Gastroesophageal sphincter (tissue), 4 donors: ENCODE data around the gene JARID2. TPM values are rescaled to one million over a fixed set of nuclear protein-coding genes. Genes with fewer than 3 reads are reported as not detected.

Experiments
- ATAC-seq: fragments of 150-250 bp; one replicate; pipeline ENCODE4 v1.9.1; 2016; ENCODE audit warnings: mild to moderate bottlenecking, moderate library complexity
- H3K27ac ChIP-seq, 4 donors: fragments of 200-600 bp; sonication (generic) in 3 of 4; 1 replicate in 3 of 4; 2 replicates in 1 of 4; pipeline ENCODE4 v1.5.1; 2016 to 2019
- H3K27me3 ChIP-seq: fragments of 200-600 bp; sonication (generic); one replicate; pipeline ENCODE4 v1.5.1; 2019
- H3K36me3 ChIP-seq, 2 donors: fragments of 200-600 bp; sonication (generic); one replicate each; pipeline ENCODE4 v1.5.1; 2019; ENCODE audit warnings: control low read depth in 1 of 2
- H3K4me1 ChIP-seq, 3 donors: fragments of 200-600 bp; sonication (generic); 1 replicate in 2 of 3; 2 replicates in 1 of 3; pipeline ENCODE4 v1.5.1; 2016 to 2019; ENCODE audit warnings: control low read depth in 2 of 3
- H3K4me3 ChIP-seq, 2 donors: fragments of 200-600 bp; sonication (generic); one replicate each; pipeline ENCODE4 v1.5.1; 2019; ENCODE audit warnings: mild to moderate bottlenecking in 1 of 2, moderate library complexity in 1 of 2
- H3K9me3 ChIP-seq, 3 donors: fragments of 200-600 bp; sonication (generic); one replicate each; pipeline ENCODE4 v1.5.1; 2017 to 2019; ENCODE audit warnings: control low read depth in 2 of 3
- CTCF ChIP-seq, 4 experiments: fragments of 200-600 bp in 2 of 4; fragments of 450-650 bp in 2 of 4; sonication (generic) in 1 of 4; IDR thresholded peaks; one replicate each; pipeline ENCODE4 v1.5.1; 2017 to 2019; ENCODE audit warnings: antibody characterized with exemption in 4 of 4, mild to moderate bottlenecking in 2 of 4, moderate library complexity in 2 of 4
- EP300 ChIP-seq: sonication (generic); formaldehyde crosslinking; IDR thresholded peaks from one replicate; pipeline ENCODE4 v1.6.1; 2017; ENCODE audit warnings: antibody characterized with exemption, mild to moderate bottlenecking
- POLR2A ChIP-seq, 2 donors: fragments of 450-650 bp; IDR thresholded peaks; one replicate each; pipeline ENCODE4 v1.6.1; 2017; ENCODE audit warnings: antibody characterized with exemption in 2 of 2, mild to moderate bottlenecking in 2 of 2, moderate library complexity in 1 of 2
- POLR2AphosphoS5 ChIP-seq: sonication (generic); formaldehyde crosslinking; IDR thresholded peaks from one replicate; pipeline ENCODE4 v1.6.1; 2017; ENCODE audit warnings: antibody characterized with exemption
- WGBS, 2 donors: methylation state at CpG; one replicate each; pipeline ENCODE4 v1.1.5; 2018; ENCODE audit warnings: low coverage in 1 of 2; 5-methylcytosine and 5-hydroxymethylcytosine counted together
- total RNA-seq, 4 donors: library from RNA; depleted of rRNA; stranded (reverse); fragments of >200 nt; gene quantifications; one replicate each; pipeline ENCODE4 v1.1.0, GENCODE V29; 2016

The JARID2 gene
- total RNA-seq, 4 donors from 2014 or later, result 6.8 to 12.3 (median 8.5) TPM

GRCh38 chr6:15504581-15505350 lies 258.9 kb downstream of the JARID2 start:
- ATAC-seq, result peak; percentile 80
- Histone ChIP-seq H3K27ac (peak overlapping the region; percentile 35 to 83 (median 80)), H3K4me3 (peak overlapping the region; percentile 9 to 42), H3K27me3 (no peaks in the 10 kb centered on the region), H3K4me1 (peaks cover 2 to 52% (median 15%) of the 10 kb centered on the region in 3 donors), H3K36me3 (peaks cover 0 to 50% of the 10 kb centered on the region in 2 donors), H3K9me3 (no peaks in the 10 kb centered on the region)
- TF ChIP-seq EP300 (no peak), POLR2A (IDR thresholded peaks at IDR 0.05) (no peak), POLR2AphosphoS5 (peak; percentile 46), CTCF (IDR thresholded peaks at IDR 0.05) (peak in 1 of 4 experiments; percentile 2)
- WGBS, 2 donors, result 3 to 7% methylated on average over 9 to 12 of the region's 26 CpGs

- Histone ChIP-seq H3K27ac (peak overlapping the region; percentile 4 to 83 (median 80)), H3K36me3 (peaks cover 0 to 50% of the 10 kb centered on the region in 2 donors), H3K9me3 (no peaks in the 10 kb centered on the region), H3K4me3 (peak overlapping the region in 1 of 2 donors; percentile 42), H3K27me3 (no peaks in the 10 kb centered on the region), H3K4me1 (peaks cover 2 to 52% (median 15%) of the 10 kb centered on the region in 3 donors)
- no peak for TF ChIP-seq POLR2AphosphoS5
- TF ChIP-seq CTCF (IDR thresholded peaks at IDR 0.05), result peak in 1 of 4 experiments; percentile 16
- no peak for TF ChIP-seq EP300
- no peak for TF ChIP-seq POLR2A (IDR thresholded peaks at IDR 0.05)
- 79 to 94% methylated on average over 5 to 6 of the region's 18 CpGs for WGBS, 2 donors
- ATAC-seq, result no peak
Measured at GRCh38 chr6:15505463-15505918, 259.6 kb downstream of the JARID2 start.

- TF ChIP-seq CTCF (IDR thresholded peaks at IDR 0.05), result no peak
- TF ChIP-seq POLR2AphosphoS5, result no peak
- TF ChIP-seq POLR2A (IDR thresholded peaks at IDR 0.05), result no peak
- no peak for TF ChIP-seq EP300
- 100% methylated on average over 2 of the region's 7 CpGs; no CpG with 5 or more reads in 1 of the 2 donors for WGBS, 2 donors
- peaks cover 2 to 52% (median 15%) of the 10 kb centered on the region in 3 donors for H3K4me1 ChIP-seq
- ATAC-seq, result no peak
- H3K36me3 ChIP-seq, result peaks cover 0 to 51% of the 10 kb centered on the region in 2 donors
- no peaks in the 10 kb centered on the region for H3K9me3 ChIP-seq
- no peaks in the 10 kb centered on the region for H3K27me3 ChIP-seq
- peak overlapping the region in 1 of 4 donors; percentile 82 for H3K27ac ChIP-seq
- no peak overlapping the region for H3K4me3 ChIP-seq
Measured at GRCh38 chr6:15506066-15506465, 260.2 kb downstream of the JARID2 start.

GRCh38 chr6:15507221-15507620 lies 261.4 kb downstream of the JARID2 start:
- H3K27ac ChIP-seq, result no peak overlapping the region
- H3K9me3 ChIP-seq, result no peaks in the 10 kb centered on the region
- H3K4me3 ChIP-seq, result no peak overlapping the region
- peaks cover 0 to 53% of the 10 kb centered on the region in 2 donors for H3K36me3 ChIP-seq
- no peaks in the 10 kb centered on the region for H3K27me3 ChIP-seq
- 95 to 98% methylated on average over 5 to 7 of the region's 11 CpGs for WGBS, 2 donors
- peaks cover 2 to 43% (median 15%) of the 10 kb centered on the region in 3 donors for H3K4me1 ChIP-seq
- ATAC-seq, result no peak
- no peak for TF ChIP-seq POLR2A (IDR thresholded peaks at IDR 0.05)
- TF ChIP-seq POLR2AphosphoS5, result no peak
- no peak for TF ChIP-seq CTCF (IDR thresholded peaks at IDR 0.05)
- TF ChIP-seq EP300, result no peak

GRCh38 chr6:15507746-15508145 lies 261.9 kb downstream of the JARID2 start:
- 71 to 98% methylated on average over 5 to 11 of the region's 14 CpGs for WGBS, 2 donors
- Histone ChIP-seq H3K27me3 (no peaks in the 10 kb centered on the region), H3K36me3 (peaks cover 0 to 58% of the 10 kb centered on the region in 2 donors), H3K4me1 (peaks cover 2 to 38% (median 15%) of the 10 kb centered on the region in 3 donors), H3K9me3 (no peaks in the 10 kb centered on the region), H3K4me3 (no peak overlapping the region), H3K27ac (no peak overlapping the region)
- ATAC-seq, result no peak
- TF ChIP-seq POLR2A (IDR thresholded peaks at IDR 0.05) (no peak), EP300 (no peak), CTCF (IDR thresholded peaks at IDR 0.05) (no peak), POLR2AphosphoS5 (no peak)
